BE2C (cell line): ENCODE measurements around the gene THBS2.
"Not testable (repeated sequence)": the region's sequence is repeated elsewhere in the genome, so short reads cannot be mapped to it uniquely, and the experiment has no call there.

Experiments used
- DNase-seq: peaks from one replicate; pipeline ENCODE4 v3.0.0-alpha.2; 2020
- H3K27me3 ChIP-seq: fragments of 250-450 bp; sonication (Bioruptor Pico); 2 replicates; pipeline ENCODE4 v1.5.1; 2020; ENCODE audit warnings: mild to moderate bottlenecking
- H3K36me3 ChIP-seq: fragments of 250-450 bp; sonication (Bioruptor Pico); 2 replicates; pipeline ENCODE4 v1.5.1; 2020; ENCODE audit warnings: mild to moderate bottlenecking
- H3K4me1 ChIP-seq: fragments of 250-450 bp; sonication (Bioruptor Pico); 2 replicates; pipeline ENCODE4 v1.5.1; 2020
- H3K4me3 ChIP-seq: 2 replicates; pipeline ENCODE4 v1.5.1; 2011; ENCODE audit warnings: low read depth, low read length
- H3K9me3 ChIP-seq: fragments of 250-450 bp; sonication (Bioruptor Pico); 2 replicates; pipeline ENCODE4 v1.5.1; 2020
- CTCF ChIP-seq: IDR thresholded peaks from 2 replicates; pipeline ENCODE4 v1.5.1; 2012; ENCODE audit warnings: mild to moderate bottlenecking, low read depth, low read length

Gene THBS2

GRCh38 chr6:169271158-169271876 lies 17.7 kb upstream of the THBS2 start:
- Histone ChIP-seq H3K4me3 (no peak overlapping the region), H3K9me3 (no peaks in the 10 kb centered on the region), H3K36me3 (no peaks in the 10 kb centered on the region), H3K27me3 (no peaks in the 10 kb centered on the region), H3K4me1 (no peaks in the 10 kb centered on the region)
- TF ChIP-seq CTCF, result no peak
- no peak for DNase-seq

- not testable (repeated sequence) for H3K4me1 ChIP-seq, H3K4me3 ChIP-seq, H3K36me3 ChIP-seq, DNase-seq, H3K9me3 ChIP-seq, H3K27me3 ChIP-seq
Observed at GRCh38 chr6:169270077-169270380, 16.4 kb upstream of the THBS2 start.

GRCh38 chr6:169269180-169270076 lies 15.8 kb upstream of the THBS2 start:
- Histone ChIP-seq H3K36me3 (no peaks in the 10 kb centered on the region), H3K4me1 (no peaks in the 10 kb centered on the region), H3K27me3 (no peaks in the 10 kb centered on the region), H3K4me3 (no peak overlapping the region), H3K9me3 (no peaks in the 10 kb centered on the region)
- DNase-seq, result no peak
- TF ChIP-seq CTCF, result no peak

GRCh38 chr6:169268276-169268675 lies 14.6 kb upstream of the THBS2 start:
- Histone ChIP-seq H3K4me3 (no peak overlapping the region), H3K9me3 (no peaks in the 10 kb centered on the region), H3K27me3 (no peaks in the 10 kb centered on the region), H3K4me1 (no peaks in the 10 kb centered on the region), H3K36me3 (no peaks in the 10 kb centered on the region)
- DNase-seq, result no peak
- no peak for TF ChIP-seq CTCF

GRCh38 chr6:169266746-169267591 lies 13.3 kb upstream of the THBS2 start:
- no peak for TF ChIP-seq CTCF
- Histone ChIP-seq H3K36me3 (no peaks in the 10 kb centered on the region), H3K4me3 (no peak overlapping the region), H3K4me1 (no peaks in the 10 kb centered on the region), H3K27me3 (no peaks in the 10 kb centered on the region), H3K9me3 (no peaks in the 10 kb centered on the region)
- DNase-seq, result no peak

- Histone ChIP-seq H3K27me3 (no peaks in the 10 kb centered on the region), H3K4me1 (no peaks in the 10 kb centered on the region), H3K9me3 (no peaks in the 10 kb centered on the region), H3K4me3 (no peak overlapping the region), H3K36me3 (no peaks in the 10 kb centered on the region)
- TF ChIP-seq CTCF, result no peak
- no peak for DNase-seq
Observed at GRCh38 chr6:169266261-169266660, 12.6 kb upstream of the THBS2 start.
